Lung (tissue), 16 donors: ENCODE results near the gene GUCA1C. TPM values are rescaled to one million over a fixed set of nuclear protein-coding genes. Genes with fewer than 3 reads are reported as not detected.

Source experiments
- ATAC-seq: fragments of 200-7000 bp; cut with Tn5 transposase; one replicate; pipeline ENCODE4 v1.9.1; 2020; ENCODE audit warnings: moderate number of reproducible peaks; ENCODE audit not compliant: insufficient read depth, low FRiP score
- DNase-seq, 3 donors: peaks; one replicate each; pipeline ENCODE4 v3.0.0-alpha.2; 2013 to 2017
- H3K27ac ChIP-seq, 2 donors: one replicate each; pipeline ENCODE4 v1.5.1; 2013; ENCODE audit warnings: mild to moderate bottlenecking in 2 of 2, moderate library complexity in 2 of 2, control low read depth in 1 of 2, inconsistent platforms in 1 of 2, low read depth in 1 of 2, low read length in 1 of 2
- H3K27me3 ChIP-seq, 3 donors: one replicate each; pipeline ENCODE4 v1.5.1; 2013; ENCODE audit warnings: low read length in 2 of 3; ENCODE audit not compliant: control insufficient read depth in 3 of 3, insufficient read depth in 3 of 3
- H3K36me3 ChIP-seq, 4 donors: one replicate each; pipeline ENCODE4 v1.5.1; 2013; ENCODE audit warnings: low read length in 4 of 4, mild to moderate bottlenecking in 1 of 4, moderate library complexity in 1 of 4; ENCODE audit not compliant: control insufficient read depth in 4 of 4, insufficient read depth in 4 of 4
- H3K4me1 ChIP-seq, 5 donors: one replicate each; pipeline ENCODE4 v1.5.1; 2013; ENCODE audit warnings: low read length in 5 of 5, mild to moderate bottlenecking in 2 of 5, moderate library complexity in 1 of 5; ENCODE audit not compliant: control insufficient read depth in 5 of 5, insufficient read depth in 5 of 5
- H3K4me3 ChIP-seq: one replicate; pipeline ENCODE4 v1.5.1; 2013; ENCODE audit warnings: mild to moderate bottlenecking, control low read depth, moderate library complexity
- H3K9ac ChIP-seq, 2 donors: one replicate each; pipeline ENCODE4 v1.5.1; 2013; ENCODE audit warnings: low read length in 2 of 2, control low read depth in 1 of 2; ENCODE audit not compliant: insufficient read depth in 1 of 2
- H3K9me3 ChIP-seq, 4 donors: one replicate each; pipeline ENCODE4 v1.5.1; 2013; ENCODE audit warnings: low read length in 3 of 4, mild to moderate bottlenecking in 1 of 4, moderate library complexity in 1 of 4; ENCODE audit not compliant: control insufficient read depth in 4 of 4, insufficient read depth in 3 of 4
- CTCF ChIP-seq: IDR thresholded peaks from 2 replicates; pipeline ENCODE4 v1.5.1; 2012; ENCODE audit warnings: mild to moderate bottlenecking; ENCODE audit errors: control extremely low read depth, extremely low read depth
- WGBS, 2 donors: extraction: QIAGEN DNeasy Blood & Tissue Kit; methylation state at CpG; one replicate each; pipeline ENCODE4 v1.1.7; 2013; 5-methylcytosine and 5-hydroxymethylcytosine counted together
- long read RNA-seq, 5 donors: transcript quantifications; one replicate each; lab custom pipeline, GENCODE V29; 2026
- polyA plus RNA-seq, 2 donors: library from polyadenylated mRNA; stranded (reverse); fragments of 200-250 nt; gene quantifications; one replicate each; pipeline ENCODE4 v1.2.1, GENCODE V29; 2013
- total RNA-seq, 2 donors: library from RNA; depleted of rRNA in 1 of 2; stranded (reverse); fragments of >200 nt in 1 of 2; gene quantifications; one replicate each; pipeline ENCODE4 v1.2.1, GENCODE V29; 2014 to 2021
- donor health status: control.
- donor health status: control.
- donor health status: Bipolar disorder and iron deficiency.
- donor health status: healthy.
- donor health status: DM: yes; HTN: yes; CAD: no.

GUCA1C gene, protein sequence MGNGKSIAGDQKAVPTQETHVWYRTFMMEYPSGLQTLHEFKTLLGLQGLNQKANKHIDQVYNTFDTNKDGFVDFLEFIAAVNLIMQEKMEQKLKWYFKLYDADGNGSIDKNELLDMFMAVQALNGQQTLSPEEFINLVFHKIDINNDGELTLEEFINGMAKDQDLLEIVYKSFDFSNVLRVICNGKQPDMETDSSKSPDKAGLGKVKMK
- total RNA-seq (not detected), polyA plus RNA-seq (not detected)
- long read RNA-seq, donor 1 = 0 reads
- long read RNA-seq, donor 2 = 0 reads
- long read RNA-seq, donor 3 = 0 reads
- long read RNA-seq, donor 4 = 0 reads
- long read RNA-seq, donor 5 = 0 reads

DNA sequence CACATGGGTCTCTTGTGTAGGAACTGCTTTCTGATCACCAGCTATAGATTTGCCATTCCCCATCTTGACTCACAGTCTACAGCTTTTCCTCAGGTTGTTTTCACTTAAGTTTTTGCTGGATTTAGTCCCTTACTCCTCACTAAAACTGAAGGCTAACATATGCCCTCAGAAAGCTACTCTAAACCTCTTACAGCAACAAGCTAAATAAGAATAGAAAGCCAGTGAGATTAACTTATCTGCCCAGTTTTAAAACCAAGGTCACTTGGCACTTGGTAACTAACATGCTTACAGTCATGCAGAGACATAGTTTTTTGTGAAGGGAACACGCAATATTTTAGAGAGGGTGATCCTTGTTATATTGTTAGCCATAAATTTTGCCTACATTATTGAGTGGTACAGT lies at the start of gene GUCA1C:
GUCA1C (minus strand) TSS at position 180 of the 400 bp plus-strand sequence; CDS start at position 63, 117 bp downstream.
- no peak for TF ChIP-seq CTCF
- Histone ChIP-seq H3K4me3 (no peak within 1 kb of the TSS), H3K27ac (no peak within 1 kb of the TSS), H3K9ac (no peak within 1 kb of the TSS), H3K36me3 (no peaks in the 10 kb centered on the region), H3K27me3 (no peaks in the 10 kb centered on the region), H3K4me1 (no peaks in the 10 kb centered on the region), H3K9me3 (no peaks in the 10 kb centered on the region)
- DNase-seq = no peak
- 88 to 92% methylated on average over 1 of the region's 1 CpG for WGBS, 2 donors
- ATAC-seq = no peak

DNA sequence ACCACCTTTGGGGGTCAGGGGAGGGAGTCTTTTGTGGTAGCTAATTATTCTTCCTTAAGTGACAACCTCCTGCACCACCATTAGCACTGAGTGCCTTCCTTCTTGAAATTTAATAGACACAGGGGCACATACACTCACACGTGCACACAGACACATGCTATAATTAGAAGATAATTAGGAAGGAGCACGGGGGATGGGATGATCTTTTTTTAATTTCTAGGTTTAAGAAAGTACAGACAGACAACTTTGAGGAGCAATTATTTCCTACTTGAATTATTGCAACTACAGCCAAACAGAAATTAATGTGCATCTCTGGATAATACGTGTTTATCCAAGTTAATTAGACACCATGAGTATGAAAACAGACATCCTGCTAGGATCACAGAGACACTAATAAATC lies 44.8 kb upstream of the GUCA1C start:
- 69 to 76% methylated on average over 3 of the region's 3 CpGs for WGBS, 2 donors
- no peak overlapping the region for H3K9ac ChIP-seq
- no peak overlapping the region for H3K27ac ChIP-seq
- no peaks in the 10 kb centered on the region for H3K27me3 ChIP-seq
- no peak for TF ChIP-seq CTCF
- ATAC-seq (no peak), DNase-seq (no peak)
- no peaks in the 10 kb centered on the region for H3K9me3 ChIP-seq
- no peaks in the 10 kb centered on the region for H3K4me1 ChIP-seq
- no peaks in the 10 kb centered on the region for H3K36me3 ChIP-seq
- no peak overlapping the region for H3K4me3 ChIP-seq

- 0% methylated on average over 1 of the region's 1 CpG for WGBS, 2 donors
- Histone ChIP-seq H3K4me1 (peaks cover 0 to 2% (median 0%) of the 10 kb centered on the region in 5 donors), H3K4me3 (no peak overlapping the region), H3K36me3 (no peaks in the 10 kb centered on the region), H3K27me3 (peaks cover 0 to 6% (median 2%) of the 10 kb centered on the region in 3 donors), H3K9me3 (no peaks in the 10 kb centered on the region), H3K9ac (no peak overlapping the region), H3K27ac (no peak overlapping the region)
- DNase-seq = no peak
- no peak for TF ChIP-seq CTCF
- no peak for ATAC-seq
Observed at GRCh38 chr3:108985844-108986243, 32.2 kb upstream of the GUCA1C start.
